NCI-H748 treated with DMSO at 0.1 percent for 48 hours (cell line): ENCODE results near the gene PCDHA8.
"Not testable (repeated sequence)": the region's sequence is repeated elsewhere in the genome, so short reads cannot be mapped to it uniquely, and the experiment has no call there.

Source experiments
- DNase-seq: peaks from one replicate; lab custom pipeline; 2025; lab: John Stamatoyannopoulos, UW

PCDHA8 gene

GRCh38 chr5:140869555-140869886, 28.5 kb downstream of the PCDHA8 start:
- DNase-seq: no peak

- DNase-seq: no peak
Observed at GRCh38 chr5:140870221-140871201, 29.5 kb downstream of the PCDHA8 start.

- DNase-seq: no peak
Observed at GRCh38 chr5:140875085-140876065, 34.4 kb downstream of the PCDHA8 start, which contains the start of gene PCDHA12. TSS of gene PCDHA12 (plus strand) at chr5:140875308. CDS start at chr5:140875473, 165 bp downstream.

GRCh38 chr5:140876541-140877261, 35.7 kb downstream of the PCDHA8 start:
- not testable (repeated sequence) for DNase-seq

GRCh38 chr5:140877262-140877581, 36.2 kb downstream of the PCDHA8 start:
- no peak for DNase-seq

GRCh38 chr5:140881889-140882590, 41.1 kb downstream of the PCDHA8 start, which contains the start of gene PCDHA13:
TSS of gene PCDHA13 (plus strand) at chr5:140882124. CDS start at chr5:140882269, 145 bp downstream.
- peak; percentile 85 for DNase-seq

GRCh38 chr5:140882591-140882899, 41.6 kb downstream of the PCDHA8 start:
- peak; percentile 87 for DNase-seq

- DNase-seq: no peak
Observed at GRCh38 chr5:140883373-140883772, 42.4 kb downstream of the PCDHA8 start.

GRCh38 chr5:140883927-140884697, 43.1 kb downstream of the PCDHA8 start:
- no peak for DNase-seq
